GM23248 (cell line): ENCODE data around the gene GDNF.

Experiments
- EZH2 ChIP-seq: fragments of 200-600 bp; sonication (generic); IDR thresholded peaks from 2 replicates; pipeline ENCODE4 v1.6.1; 2018; ENCODE audit warnings: antibody characterized with exemption, mild to moderate bottlenecking; ENCODE audit not compliant: insufficient read depth, poor library complexity, severe bottlenecking
- EZH2phosphoT487 ChIP-seq: fragments of 200-600 bp; sonication (generic); IDR thresholded peaks from 2 replicates; pipeline ENCODE4 v1.6.1; 2018; ENCODE audit warnings: antibody characterized with exemption, moderate library complexity, mild to moderate bottlenecking, low read depth; ENCODE audit not compliant: insufficient read depth

DNA sequence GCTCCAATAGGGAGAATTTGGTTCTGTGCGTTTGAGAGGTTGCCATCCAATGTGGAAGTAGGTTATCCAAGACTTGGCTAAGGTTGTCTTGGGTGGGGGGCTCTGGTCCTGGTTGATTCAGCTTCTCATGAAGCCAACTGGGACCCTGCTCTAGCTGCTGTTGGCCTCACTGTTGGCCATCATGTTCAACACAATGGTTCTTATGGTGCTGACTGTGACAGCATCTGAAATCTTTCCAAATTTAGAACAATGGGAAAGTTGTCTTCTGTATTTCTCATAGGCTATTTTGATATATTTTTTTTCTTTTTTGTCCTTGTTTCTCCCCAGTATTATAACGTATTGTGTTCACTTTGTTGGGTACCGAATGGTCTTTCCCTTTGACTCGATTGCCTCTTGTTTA, 71.9 kb downstream of the GDNF start:
- no peak for TF ChIP-seq EZH2
- no peak for TF ChIP-seq EZH2phosphoT487
